Measurements from ENCODE around the gene AKT3. TPM values are rescaled to one million over a fixed set of nuclear protein-coding genes. Genes with fewer than 3 reads are reported as not detected.

AKT3 gene
- total and polyA plus RNA-seq, 7 donors, result 2.1 to 105 (median 66.4) TPM

DNA sequence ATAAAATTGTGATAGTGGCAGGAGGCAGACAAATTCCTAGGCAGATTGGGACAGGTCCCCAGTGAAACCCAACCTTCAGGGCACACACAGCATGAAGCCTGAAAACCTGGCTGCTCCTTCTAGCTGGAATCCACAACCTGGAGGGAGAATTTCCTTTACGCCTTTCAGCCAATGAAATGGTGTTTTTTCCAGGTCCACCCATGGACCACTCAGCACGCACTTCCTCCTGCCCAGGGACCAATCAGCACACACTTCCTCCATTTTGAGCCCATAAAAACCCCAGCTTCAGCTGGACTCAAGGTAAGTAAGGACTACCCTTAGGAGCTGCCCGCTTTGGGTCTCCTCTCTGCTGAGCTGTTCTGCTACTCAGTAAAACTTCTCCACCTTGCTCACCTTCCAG, 120.1 kb downstream of the AKT3 start:
- TF ChIP-seq POLR2A (IDR thresholded peaks at IDR 0.05) (no peak), EP300 (IDR thresholded peaks at IDR 0.05) (no peak), POLR2AphosphoS5 (IDR thresholded peaks at IDR 0.05) (no peak)
- TF ChIP-seq, protein P1, sequence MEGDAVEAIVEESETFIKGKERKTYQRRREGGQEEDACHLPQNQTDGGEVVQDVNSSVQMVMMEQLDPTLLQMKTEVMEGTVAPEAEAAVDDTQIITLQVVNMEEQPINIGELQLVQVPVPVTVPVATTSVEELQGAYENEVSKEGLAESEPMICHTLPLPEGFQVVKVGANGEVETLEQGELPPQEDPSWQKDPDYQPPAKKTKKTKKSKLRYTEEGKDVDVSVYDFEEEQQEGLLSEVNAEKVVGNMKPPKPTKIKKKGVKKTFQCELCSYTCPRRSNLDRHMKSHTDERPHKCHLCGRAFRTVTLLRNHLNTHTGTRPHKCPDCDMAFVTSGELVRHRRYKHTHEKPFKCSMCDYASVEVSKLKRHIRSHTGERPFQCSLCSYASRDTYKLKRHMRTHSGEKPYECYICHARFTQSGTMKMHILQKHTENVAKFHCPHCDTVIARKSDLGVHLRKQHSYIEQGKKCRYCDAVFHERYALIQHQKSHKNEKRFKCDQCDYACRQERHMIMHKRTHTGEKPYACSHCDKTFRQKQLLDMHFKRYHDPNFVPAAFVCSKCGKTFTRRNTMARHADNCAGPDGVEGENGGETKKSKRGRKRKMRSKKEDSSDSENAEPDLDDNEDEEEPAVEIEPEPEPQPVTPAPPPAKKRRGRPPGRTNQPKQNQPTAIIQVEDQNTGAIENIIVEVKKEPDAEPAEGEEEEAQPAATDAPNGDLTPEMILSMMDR (IDR thresholded peaks at IDR 0.05), result no peak
- intact Hi-C loops (cut with DNase I), result no loop called here
- WGBS, 2 donors, result 95 to 99% methylated on average over 3 of the region's 3 CpGs
- no peaks in the 10 kb centered on the region for H3K27me3 ChIP-seq
- no peaks in the 10 kb centered on the region for H3K9me3 ChIP-seq
- no peak overlapping the region for H3K4me3 ChIP-seq
- peaks cover 0 to 46% (median 23%) of the 10 kb centered on the region in 4 donors for H3K4me1 ChIP-seq
- peak overlapping the region in 1 of 4 donors; percentile 51 for H3K27ac ChIP-seq
- H3K36me3 ChIP-seq, result no peaks in the 10 kb centered on the region
- DNase-seq, result no peak

DNA sequence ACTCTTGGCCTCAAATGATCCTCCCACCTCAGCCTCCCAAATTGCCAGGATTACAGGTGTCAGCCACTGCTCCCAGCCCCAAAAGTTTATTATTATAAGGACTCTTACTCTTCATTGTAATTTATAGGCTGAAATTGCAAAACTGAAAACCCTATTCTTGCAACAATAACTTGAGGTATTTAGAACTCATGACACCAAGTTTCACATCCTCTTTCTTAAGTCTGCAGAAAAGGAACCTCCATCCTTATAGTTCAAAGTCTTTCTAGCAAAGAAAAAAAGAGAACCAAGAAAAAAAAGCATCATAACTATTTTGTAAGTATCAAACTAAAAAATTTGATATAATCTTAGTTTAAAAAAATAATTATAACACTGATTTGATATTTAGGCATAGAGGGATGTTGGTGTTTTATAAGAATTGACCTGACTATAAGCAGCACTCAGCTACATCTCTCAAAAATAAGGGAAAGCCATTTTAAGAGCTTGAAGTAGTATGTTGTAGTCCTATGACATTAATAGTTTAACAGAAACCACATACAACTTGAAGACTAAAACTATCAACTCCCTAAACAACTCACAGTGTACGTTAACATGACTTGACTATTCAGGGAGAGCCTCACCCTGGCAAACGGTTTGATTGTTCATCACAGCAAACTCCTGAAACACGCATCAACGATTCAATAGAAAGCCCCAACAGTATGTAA, 122.4 kb downstream of the AKT3 start:
- DNase-seq, result no peak
- Histone ChIP-seq H3K9me3 (no peaks in the 10 kb centered on the region), H3K27me3 (no peaks in the 10 kb centered on the region), H3K36me3 (no peaks in the 10 kb centered on the region), H3K27ac (peak overlapping the region in 1 of 4 donors; percentile 12), H3K4me3 (no peak overlapping the region), H3K4me1 (peaks cover 0 to 53% (median 28%) of the 10 kb centered on the region in 4 donors)
- 72 to 74% methylated on average over 4 of the region's 4 CpGs for WGBS, 2 donors
- no peak for TF ChIP-seq EP300 (IDR thresholded peaks at IDR 0.05)
- TF ChIP-seq POLR2A (IDR thresholded peaks at IDR 0.05), result no peak
- TF ChIP-seq, protein P1 (IDR thresholded peaks at IDR 0.05), result no peak
- TF ChIP-seq POLR2AphosphoS5 (IDR thresholded peaks at IDR 0.05), result no peak
- intact Hi-C loops (cut with DNase I), result no loop called here

DNA sequence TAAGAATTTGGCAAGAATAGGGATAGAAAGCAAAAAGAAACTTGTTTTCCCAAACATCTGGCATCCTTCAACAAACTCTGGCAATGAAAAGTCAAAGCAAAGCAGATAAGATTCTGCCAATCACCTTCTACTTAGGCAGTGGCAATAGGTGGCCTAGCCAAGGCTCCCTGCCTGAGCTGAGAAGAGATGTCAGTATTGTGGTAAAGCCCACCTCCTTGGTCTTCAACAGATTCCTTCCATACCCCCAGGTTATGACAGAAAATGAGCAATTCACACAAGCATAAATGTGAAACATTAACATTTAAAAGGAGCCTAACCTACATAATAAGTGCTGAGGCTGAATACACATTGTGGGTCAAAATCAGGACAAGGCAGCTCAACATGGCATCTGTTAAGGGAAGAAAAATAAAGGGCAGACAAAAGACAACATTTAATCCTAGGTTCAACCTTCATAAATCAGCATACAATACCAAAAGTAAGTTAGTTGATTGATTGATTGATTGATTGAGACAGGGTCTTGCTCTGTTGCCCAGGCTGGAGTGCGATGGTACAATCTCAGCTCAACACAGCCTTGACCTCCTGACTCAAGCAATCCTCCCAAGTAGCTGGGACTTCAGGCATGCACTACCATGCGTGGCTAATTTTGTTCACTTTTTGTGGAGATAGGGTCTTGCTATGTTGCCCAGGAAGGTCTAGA, 123.1 kb downstream of the AKT3 start:
- peak overlapping the region in 2 of 4 donors; percentile 5 to 12 for H3K27ac ChIP-seq
- H3K4me3 ChIP-seq, result no peak overlapping the region
- H3K4me1 ChIP-seq, result peaks cover 0 to 46% (median 26%) of the 10 kb centered on the region in 4 donors
- H3K27me3 ChIP-seq, result no peaks in the 10 kb centered on the region
- no peaks in the 10 kb centered on the region for H3K9me3 ChIP-seq
- DNase-seq, result no peak
- no peak for TF ChIP-seq POLR2A (IDR thresholded peaks at IDR 0.05)
- TF ChIP-seq, protein P1 (IDR thresholded peaks at IDR 0.05), result no peak
- TF ChIP-seq POLR2AphosphoS5 (IDR thresholded peaks at IDR 0.05), result no peak
- TF ChIP-seq EP300 (IDR thresholded peaks at IDR 0.05), result no peak
- no peaks in the 10 kb centered on the region for H3K36me3 ChIP-seq
- WGBS, 2 donors, result 75 to 89% methylated on average over 2 of the region's 2 CpGs
- intact Hi-C loops (cut with DNase I), result no loop called here

DNA sequence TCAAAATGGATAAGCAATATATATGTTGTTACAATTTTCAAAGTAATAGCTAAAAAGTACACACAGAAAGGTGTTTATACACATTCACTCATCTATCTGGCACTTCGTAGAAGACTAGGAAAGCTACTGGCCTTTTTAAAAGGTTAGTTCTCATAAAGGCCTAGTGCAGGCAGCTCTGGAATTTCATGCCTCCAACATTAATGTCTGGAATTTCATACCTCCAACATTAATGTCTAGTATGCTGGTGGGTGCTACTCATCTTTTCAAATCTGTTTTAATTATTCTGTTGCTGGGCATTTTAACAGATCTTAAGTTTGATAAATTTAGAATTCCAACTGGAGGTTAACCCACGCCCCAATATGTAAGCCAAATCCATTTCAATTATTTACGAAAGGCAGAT, 124.2 kb downstream of the AKT3 start:
- no peak overlapping the region for H3K4me3 ChIP-seq
- 84 to 91% methylated on average over 3 of the region's 3 CpGs for WGBS, 2 donors
- no peaks in the 10 kb centered on the region for H3K27me3 ChIP-seq
- peak overlapping the region in 2 of 4 donors; percentile 0 to 21 for H3K27ac ChIP-seq
- no peak for TF ChIP-seq EP300 (IDR thresholded peaks at IDR 0.05)
- no peak for TF ChIP-seq POLR2A (IDR thresholded peaks at IDR 0.05)
- no peak for TF ChIP-seq POLR2AphosphoS5 (IDR thresholded peaks at IDR 0.05)
- TF ChIP-seq, protein P1 (IDR thresholded peaks at IDR 0.05), result no peak
- H3K36me3 ChIP-seq, result no peaks in the 10 kb centered on the region
- DNase-seq, result no peak
- no peaks in the 10 kb centered on the region for H3K9me3 ChIP-seq
- H3K4me1 ChIP-seq, result peaks cover 0 to 47% (median 28%) of the 10 kb centered on the region in 4 donors
- intact Hi-C loops (cut with DNase I), result no loop called here

All from sigmoid colon (tissue), 7 donors.